Brain microvascular endothelial cell (primary cell): ENCODE data around the gene BAD.

Experiments used
- DNase-seq: peaks from one replicate; pipeline ENCODE4 v3.0.0-alpha.2; 2020
- H3K27ac ChIP-seq: fragments of 250-450 bp; sonication (Bioruptor Pico); 2 replicates; pipeline ENCODE4 v1.5.1; 2020; ENCODE audit warnings: mild to moderate bottlenecking, moderate library complexity
- H3K27me3 ChIP-seq: fragments of 250-450 bp; sonication (Bioruptor Pico); replicated peaks from 2 replicates; pipeline ENCODE4 v1.5.1; 2020; ENCODE audit warnings: mild to moderate bottlenecking
- H3K36me3 ChIP-seq: fragments of 250-450 bp; sonication (Bioruptor Pico); replicated peaks from 2 replicates; pipeline ENCODE4 v1.5.1; 2020; ENCODE audit warnings: mild to moderate bottlenecking
- H3K4me3 ChIP-seq: 2 replicates; pipeline ENCODE4 v1.5.1; 2011; ENCODE audit warnings: low read depth, mild to moderate bottlenecking, control low read depth, low read length, moderate library complexity
- in situ Hi-C: cut with HindIII; loops from 2 replicates; pipeline ENCODE4 v1.10.0; 2017; ENCODE audit warnings: low sequenced_read_pairs, low pct_ligation_motif_present
- TF ChIP-seq, protein P1 (sequence below): IDR thresholded peaks from 2 replicates; pipeline ENCODE4 v1.5.1; 2011; ENCODE audit warnings: low read depth, mild to moderate bottlenecking, moderate library complexity, low read length, control low read depth, inconsistent platforms; ENCODE audit errors: missing control alignments

Gene BAD

GRCh38 chr11:64292460-64293254, 8.2 kb upstream of the BAD start:
- H3K4me3 ChIP-seq: no peak overlapping the region
- no peak for DNase-seq
- H3K27me3 ChIP-seq: peaks cover 60% of the 10 kb centered on the region
- no peak overlapping the region for H3K27ac ChIP-seq
- in situ Hi-C loops: no loop called here
- TF ChIP-seq, protein P1, sequence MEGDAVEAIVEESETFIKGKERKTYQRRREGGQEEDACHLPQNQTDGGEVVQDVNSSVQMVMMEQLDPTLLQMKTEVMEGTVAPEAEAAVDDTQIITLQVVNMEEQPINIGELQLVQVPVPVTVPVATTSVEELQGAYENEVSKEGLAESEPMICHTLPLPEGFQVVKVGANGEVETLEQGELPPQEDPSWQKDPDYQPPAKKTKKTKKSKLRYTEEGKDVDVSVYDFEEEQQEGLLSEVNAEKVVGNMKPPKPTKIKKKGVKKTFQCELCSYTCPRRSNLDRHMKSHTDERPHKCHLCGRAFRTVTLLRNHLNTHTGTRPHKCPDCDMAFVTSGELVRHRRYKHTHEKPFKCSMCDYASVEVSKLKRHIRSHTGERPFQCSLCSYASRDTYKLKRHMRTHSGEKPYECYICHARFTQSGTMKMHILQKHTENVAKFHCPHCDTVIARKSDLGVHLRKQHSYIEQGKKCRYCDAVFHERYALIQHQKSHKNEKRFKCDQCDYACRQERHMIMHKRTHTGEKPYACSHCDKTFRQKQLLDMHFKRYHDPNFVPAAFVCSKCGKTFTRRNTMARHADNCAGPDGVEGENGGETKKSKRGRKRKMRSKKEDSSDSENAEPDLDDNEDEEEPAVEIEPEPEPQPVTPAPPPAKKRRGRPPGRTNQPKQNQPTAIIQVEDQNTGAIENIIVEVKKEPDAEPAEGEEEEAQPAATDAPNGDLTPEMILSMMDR: no peak
- H3K36me3 ChIP-seq: no peaks in the 10 kb centered on the region

GRCh38 chr11:64291752-64292459, 7.4 kb upstream of the BAD start:
- H3K4me3 ChIP-seq: peak overlapping the region; percentile 15
- TF ChIP-seq, protein P1: no peak
- H3K27me3 ChIP-seq: peaks cover 52% of the 10 kb centered on the region
- in situ Hi-C loops: no loop called here
- H3K27ac ChIP-seq: no peak overlapping the region
- DNase-seq: no peak
- no peaks in the 10 kb centered on the region for H3K36me3 ChIP-seq

- DNase-seq: no peak
- H3K27me3 ChIP-seq: peaks cover 46% of the 10 kb centered on the region
- peak within 1 kb of the TSS; percentile 15 for H3K4me3 ChIP-seq
- no peaks in the 10 kb centered on the region for H3K36me3 ChIP-seq
- in situ Hi-C loops: no loop called here
- H3K27ac ChIP-seq: no peak within 1 kb of the TSS
- TF ChIP-seq, protein P1: no peak
Measured at GRCh38 chr11:64291262-64291751, 6.8 kb upstream of the BAD start, which contains the start of gene KCNK4. Gene KCNK4 (plus strand): TSS chr11:64291302. CDS start chr11:64293019, 1,717 bp downstream.

DNA sequence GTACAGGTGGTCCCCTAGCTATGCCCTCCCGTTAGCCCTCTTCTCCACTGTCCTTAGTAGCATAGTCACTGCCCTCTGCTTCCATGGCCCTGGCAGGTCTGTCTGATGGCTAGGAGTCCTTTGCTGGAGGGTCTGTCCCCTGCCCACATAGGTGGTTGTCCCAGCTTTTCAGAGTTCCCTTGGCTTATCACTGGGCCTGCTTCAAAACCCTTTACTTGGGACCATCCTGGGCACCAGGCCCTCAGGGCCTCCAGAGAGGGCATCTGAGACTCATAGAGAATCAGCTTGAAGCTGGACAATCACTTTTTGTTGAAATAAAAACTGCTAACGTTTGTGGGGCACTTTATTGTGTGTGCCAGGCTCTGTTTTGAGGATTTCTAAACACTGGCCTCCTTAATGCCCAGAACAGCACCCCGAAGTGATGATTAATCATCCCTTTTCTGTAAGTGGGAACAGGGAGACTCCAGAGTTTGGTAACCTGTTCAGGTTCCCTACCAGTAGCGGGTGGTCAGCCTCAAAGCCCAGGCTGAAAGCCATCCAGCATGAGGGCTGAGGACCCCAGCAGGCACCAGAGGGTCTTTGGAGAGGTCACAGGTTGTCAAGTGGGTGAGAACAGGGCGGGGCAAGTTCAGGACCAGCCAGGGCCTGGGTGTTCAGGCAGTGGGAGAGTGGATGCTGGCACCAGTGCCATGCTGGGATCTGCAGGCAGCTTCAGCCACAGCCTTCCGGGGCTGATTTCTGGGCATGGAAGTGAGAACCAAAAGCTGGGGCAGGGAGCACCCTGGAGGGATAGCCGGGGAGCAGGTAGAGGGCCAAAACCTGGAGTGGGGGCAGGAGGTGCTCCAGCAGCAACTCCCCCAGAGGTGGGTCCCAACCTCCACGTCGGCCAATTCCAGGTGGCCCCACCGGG, 6.1 kb upstream of the BAD start:
- no peak overlapping the region for H3K4me3 ChIP-seq
- TF ChIP-seq, protein P1: no peak
- DNase-seq: no peak
- peaks cover 40% of the 10 kb centered on the region for H3K27me3 ChIP-seq
- in situ Hi-C loops: no loop called here
- H3K27ac ChIP-seq: no peak overlapping the region
- no peaks in the 10 kb centered on the region for H3K36me3 ChIP-seq

GRCh38 chr11:64289002-64289564, 4.6 kb upstream of the BAD start:
- Histone ChIP-seq H3K4me3 (no peak overlapping the region), H3K27me3 (peaks cover 33% of the 10 kb centered on the region), H3K27ac (no peak overlapping the region), H3K36me3 (no peaks in the 10 kb centered on the region)
- no peak for DNase-seq
- TF ChIP-seq, protein P1: no peak
- in situ Hi-C loops: no loop called here
